Suprapubic skin (tissue), 4 donors: ENCODE data around the gene TNFSF8. TPM values are rescaled to one million over a fixed set of nuclear protein-coding genes. Genes with fewer than 3 reads are reported as not detected.

Source experiments
- DNase-seq, 2 donors: peaks; one replicate each; pipeline ENCODE4 v3.0.0-alpha.2; 2019; ENCODE audit warnings: low spot score in 2 of 2
- H3K27ac ChIP-seq: fragments of 200-600 bp; sonication (generic); one replicate; pipeline ENCODE4 v1.5.1; 2019
- H3K27me3 ChIP-seq: fragments of 200-600 bp; sonication (generic); one replicate; pipeline ENCODE4 v1.5.1; 2019
- H3K36me3 ChIP-seq: fragments of 200-600 bp; sonication (generic); one replicate; pipeline ENCODE4 v1.5.1; 2019
- H3K4me1 ChIP-seq: fragments of 200-600 bp; sonication (generic); one replicate; pipeline ENCODE4 v1.5.1; 2019
- H3K4me3 ChIP-seq: fragments of 200-600 bp; sonication (generic); one replicate; pipeline ENCODE4 v1.5.1; 2019; ENCODE audit warnings: mild to moderate bottlenecking
- H3K9me3 ChIP-seq: fragments of 200-600 bp; sonication (generic); one replicate; pipeline ENCODE4 v1.5.1; 2019
- CTCF ChIP-seq, 2 donors: fragments of 200-600 bp in 1 of 2; fragments of 450-650 bp in 1 of 2; sonication (generic) in 1 of 2; IDR thresholded peaks; one replicate each; pipeline ENCODE4 v1.5.1; 2016 to 2019; ENCODE audit warnings: antibody characterized with exemption in 2 of 2, mild to moderate bottlenecking in 1 of 2, moderate library complexity in 1 of 2
- EP300 ChIP-seq: sonication (generic); formaldehyde crosslinking; IDR thresholded peaks from one replicate; pipeline ENCODE4 v1.6.1; 2017; ENCODE audit warnings: antibody characterized with exemption
- POLR2A ChIP-seq, 2 donors: fragments of 450-650 bp; IDR thresholded peaks; one replicate each; pipeline ENCODE4 v1.6.1; 2017; ENCODE audit warnings: antibody characterized with exemption in 2 of 2, mild to moderate bottlenecking in 2 of 2, moderate library complexity in 2 of 2
- POLR2AphosphoS5 ChIP-seq, 3 donors: sonication (generic); formaldehyde crosslinking; IDR thresholded peaks; one replicate each; pipeline ENCODE4 v1.6.1; 2017; ENCODE audit warnings: antibody characterized with exemption in 3 of 3
- WGBS: methylation state at CpG from one replicate; pipeline ENCODE4 v1.1.5; 2018; 5-methylcytosine and 5-hydroxymethylcytosine counted together
- total RNA-seq, 4 donors: library from RNA; depleted of rRNA; stranded (reverse); fragments of >200 nt; gene quantifications; one replicate each; pipeline ENCODE4 v1.1.0, GENCODE V29; 2016

The TNFSF8 gene
- total RNA-seq, 4 donors from 2014 or later: 0.23 to 4.0 (median 1.4) TPM

GRCh38 chr9:114957558-114957957 is 27.2 kb upstream of the TNFSF8 start:
- DNase-seq: no peak
- no peak overlapping the region for H3K4me3 ChIP-seq
- 62% methylated on average over 3 of the region's 3 CpGs for WGBS
- TF ChIP-seq POLR2A (IDR thresholded peaks at IDR 0.05): no peak
- no peak for TF ChIP-seq EP300
- no peak for TF ChIP-seq CTCF (IDR thresholded peaks at IDR 0.05)
- no peak for TF ChIP-seq POLR2AphosphoS5 (IDR thresholded peaks at IDR 0.05)
- peaks cover 9% of the 10 kb centered on the region for H3K9me3 ChIP-seq
- no peaks in the 10 kb centered on the region for H3K36me3 ChIP-seq
- H3K27me3 ChIP-seq: no peaks in the 10 kb centered on the region
- peaks cover 13% of the 10 kb centered on the region for H3K4me1 ChIP-seq
- H3K27ac ChIP-seq: no peak overlapping the region

DNA sequence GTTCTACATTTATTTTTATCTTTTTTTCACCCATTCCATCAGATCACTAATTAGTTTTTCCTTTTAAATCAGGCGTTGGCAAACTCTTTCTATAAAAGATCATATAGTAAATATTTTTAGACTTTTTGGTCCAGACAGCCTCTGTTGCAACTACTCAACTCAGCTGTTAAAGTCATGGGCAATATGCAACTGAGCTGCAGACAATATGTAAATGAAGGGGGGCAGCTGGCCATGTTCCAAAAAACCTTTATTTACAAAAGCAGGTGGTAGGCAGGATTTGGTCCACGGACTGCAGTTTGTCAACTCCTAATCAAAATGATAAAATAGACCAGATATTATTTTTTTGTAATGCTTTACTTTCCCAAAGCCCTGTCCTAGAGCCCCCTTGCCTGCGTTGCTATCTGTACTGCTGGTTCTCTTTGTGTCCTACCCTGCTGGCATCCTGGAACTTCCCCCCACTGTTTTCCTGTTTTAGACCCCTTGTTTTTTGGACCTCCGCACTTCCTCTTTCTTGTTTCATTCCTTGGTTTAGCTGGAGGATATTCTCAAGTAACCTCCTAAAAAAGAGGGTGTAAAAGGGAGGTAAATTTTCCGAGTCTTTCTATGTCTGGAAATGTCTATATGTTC is 24.7 kb upstream of the TNFSF8 start:
- Histone ChIP-seq H3K36me3 (no peaks in the 10 kb centered on the region), H3K9me3 (peaks cover 3% of the 10 kb centered on the region), H3K27ac (no peak overlapping the region), H3K4me3 (no peak overlapping the region), H3K4me1 (peaks cover 13% of the 10 kb centered on the region), H3K27me3 (no peaks in the 10 kb centered on the region)
- 73% methylated on average over 5 of the region's 5 CpGs for WGBS
- DNase-seq: no peak
- TF ChIP-seq POLR2A (IDR thresholded peaks at IDR 0.05) (no peak), CTCF (IDR thresholded peaks at IDR 0.05) (no peak), EP300 (no peak), POLR2AphosphoS5 (IDR thresholded peaks at IDR 0.05) (no peak)

DNA sequence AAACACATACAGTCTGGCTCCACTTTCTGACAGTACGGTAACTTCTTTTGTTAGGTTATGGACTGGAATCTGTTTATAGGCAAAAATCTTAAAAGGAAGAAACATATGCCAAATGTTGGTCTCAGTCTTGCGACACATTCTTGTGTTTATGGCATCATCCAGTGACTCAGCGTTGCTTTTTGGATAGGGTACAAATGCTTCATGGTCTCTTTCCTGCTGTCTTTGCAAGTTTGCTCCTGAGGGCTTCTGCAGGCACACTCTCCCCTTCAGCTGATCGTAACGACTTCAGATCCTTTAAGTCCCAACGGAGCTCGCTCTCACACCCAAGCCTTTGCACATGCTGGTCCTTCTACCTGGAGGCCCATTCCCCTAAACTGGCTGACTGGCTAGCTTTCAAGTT is 23.6 kb upstream of the TNFSF8 start:
- no peaks in the 10 kb centered on the region for H3K9me3 ChIP-seq
- no peaks in the 10 kb centered on the region for H3K36me3 ChIP-seq
- TF ChIP-seq POLR2AphosphoS5 (IDR thresholded peaks at IDR 0.05): peak in 2 of 3 donors; percentile 63 to 75
- no peak for TF ChIP-seq EP300
- TF ChIP-seq CTCF (IDR thresholded peaks at IDR 0.05): no peak
- no peak for TF ChIP-seq POLR2A (IDR thresholded peaks at IDR 0.05)
- peak in 1 of 2 donors; percentile 66 for DNase-seq
- 15% methylated on average over 7 of the region's 7 CpGs for WGBS
- H3K4me3 ChIP-seq: no peak overlapping the region
- H3K4me1 ChIP-seq: peaks cover 13% of the 10 kb centered on the region
- H3K27me3 ChIP-seq: no peaks in the 10 kb centered on the region
- peak overlapping the region; percentile 43 for H3K27ac ChIP-seq

- H3K27ac ChIP-seq: peak overlapping the region; percentile 43
- DNase-seq: no peak
- WGBS: 40% methylated on average over 2 of the region's 2 CpGs
- no peaks in the 10 kb centered on the region for H3K9me3 ChIP-seq
- H3K4me1 ChIP-seq: peaks cover 13% of the 10 kb centered on the region
- H3K4me3 ChIP-seq: no peak overlapping the region
- no peaks in the 10 kb centered on the region for H3K36me3 ChIP-seq
- TF ChIP-seq POLR2AphosphoS5 (IDR thresholded peaks at IDR 0.05) (no peak), CTCF (IDR thresholded peaks at IDR 0.05) (no peak), EP300 (no peak), POLR2A (IDR thresholded peaks at IDR 0.05) (no peak)
- H3K27me3 ChIP-seq: no peaks in the 10 kb centered on the region
Observed at GRCh38 chr9:114953046-114953445, 22.7 kb upstream of the TNFSF8 start.

DNA sequence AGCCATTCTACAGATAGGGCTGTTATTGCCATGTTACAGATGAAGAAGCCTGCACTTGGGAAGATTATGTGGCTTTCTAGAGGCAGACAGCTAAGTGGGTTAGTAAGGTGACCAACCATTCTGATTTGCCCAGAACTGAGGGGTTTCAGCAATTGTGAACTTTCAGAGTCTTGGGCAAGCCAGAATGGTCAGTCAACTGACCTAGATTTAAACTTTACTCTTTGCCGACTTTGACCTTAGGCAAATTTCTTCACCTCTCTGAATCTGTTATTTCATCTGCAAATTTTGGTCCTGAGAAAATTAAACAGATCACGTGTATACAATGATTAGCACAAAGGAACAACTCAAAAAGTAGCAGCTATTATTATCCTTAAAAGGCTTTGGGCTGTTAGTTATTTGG is 20.4 kb upstream of the TNFSF8 start:
- Histone ChIP-seq H3K4me3 (no peak overlapping the region), H3K4me1 (peaks cover 13% of the 10 kb centered on the region), H3K36me3 (no peaks in the 10 kb centered on the region), H3K9me3 (no peaks in the 10 kb centered on the region), H3K27me3 (peaks cover 3% of the 10 kb centered on the region), H3K27ac (no peak overlapping the region)
- 93% methylated on average over 2 of the region's 2 CpGs for WGBS
- DNase-seq: no peak
- no peak for TF ChIP-seq POLR2AphosphoS5 (IDR thresholded peaks at IDR 0.05)
- no peak for TF ChIP-seq POLR2A (IDR thresholded peaks at IDR 0.05)
- TF ChIP-seq EP300: no peak
- TF ChIP-seq CTCF (IDR thresholded peaks at IDR 0.05): no peak
